ENCODE data around the gene LYRM4. TPM values are rescaled to one million over a fixed set of nuclear protein-coding genes. Genes with fewer than 3 reads are reported as not detected.

LYRM4 gene
- total and polyA plus RNA-seq, 12 donors: 18.3 to 33.0 (median 24.5) TPM

DNA sequence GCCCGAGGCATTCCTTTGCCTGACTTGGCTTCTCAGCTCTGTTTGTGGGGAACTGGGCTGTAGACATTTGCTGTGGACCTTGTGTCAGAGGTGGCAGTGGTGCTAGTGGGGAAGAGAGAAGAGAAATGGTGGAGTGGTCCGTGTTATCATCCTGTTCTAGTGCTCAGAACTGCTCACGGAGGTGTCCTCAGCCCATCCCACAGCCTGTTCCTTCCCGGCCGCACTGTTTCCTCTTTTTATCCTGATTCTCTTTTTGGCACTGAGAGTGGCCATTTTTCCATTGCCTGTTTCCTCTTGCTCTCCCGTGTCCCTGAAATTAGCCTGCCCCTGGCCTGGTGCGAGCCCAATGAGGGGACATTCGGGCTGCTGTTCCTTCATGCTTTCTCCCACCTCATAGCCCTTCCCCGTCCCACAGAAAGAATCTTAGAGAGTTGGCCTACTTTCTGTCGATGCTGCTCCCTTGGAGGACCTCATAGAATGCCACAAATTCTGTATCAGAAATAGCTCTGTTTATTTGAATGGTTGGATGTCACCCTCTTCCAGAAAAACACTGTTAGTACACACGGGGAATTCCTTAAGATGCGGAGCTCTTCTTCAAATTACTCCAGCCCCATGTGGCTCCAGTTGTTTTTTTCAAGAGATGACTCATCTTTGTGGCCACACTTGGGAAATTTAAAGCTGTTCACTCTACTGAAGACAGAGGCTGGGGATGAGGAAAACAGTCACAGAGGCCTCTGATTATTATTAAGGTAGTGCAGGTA is 26.6 kb upstream of the LYRM4 start:
- intact Hi-C loops (cut with DNase I): no loop called here
- peak; percentile 50 to 78 (median 72) for ATAC-seq

DNA sequence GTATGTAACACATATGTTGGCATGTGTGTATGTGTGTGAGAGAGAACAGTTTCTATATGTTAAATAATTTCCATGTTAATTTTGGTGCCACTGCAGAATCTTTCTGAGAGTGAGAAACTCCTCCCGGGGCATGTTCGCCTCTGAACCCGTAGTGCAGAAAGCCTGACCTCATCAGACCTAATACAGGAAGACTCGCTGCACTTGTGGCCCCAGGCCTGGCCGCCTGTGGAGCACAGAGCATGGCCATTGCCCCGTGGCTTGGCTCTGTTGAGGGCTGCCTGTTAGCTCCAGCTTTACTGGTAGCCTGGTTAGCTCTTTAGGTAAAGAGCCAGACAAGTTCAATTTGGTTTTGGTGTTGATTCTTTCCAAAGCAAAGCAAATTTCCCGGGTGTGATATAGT is 26.0 kb upstream of the LYRM4 start:
- Histone ChIP-seq H3K27ac (peak overlapping the region in 8 of 10 donors; percentile 8 to 66 (median 52)), H3K4me3 (no peak overlapping the region), H3K27me3 (no peaks in the 10 kb centered on the region), H3K9me3 (no peaks in the 10 kb centered on the region), H3K36me3 (no peaks in the 10 kb centered on the region), H3K4me1 (peaks cover 6 to 24% (median 17%) of the 10 kb centered on the region in 9 donors)
- no peak for DNase-seq
- TF ChIP-seq, protein P1, sequence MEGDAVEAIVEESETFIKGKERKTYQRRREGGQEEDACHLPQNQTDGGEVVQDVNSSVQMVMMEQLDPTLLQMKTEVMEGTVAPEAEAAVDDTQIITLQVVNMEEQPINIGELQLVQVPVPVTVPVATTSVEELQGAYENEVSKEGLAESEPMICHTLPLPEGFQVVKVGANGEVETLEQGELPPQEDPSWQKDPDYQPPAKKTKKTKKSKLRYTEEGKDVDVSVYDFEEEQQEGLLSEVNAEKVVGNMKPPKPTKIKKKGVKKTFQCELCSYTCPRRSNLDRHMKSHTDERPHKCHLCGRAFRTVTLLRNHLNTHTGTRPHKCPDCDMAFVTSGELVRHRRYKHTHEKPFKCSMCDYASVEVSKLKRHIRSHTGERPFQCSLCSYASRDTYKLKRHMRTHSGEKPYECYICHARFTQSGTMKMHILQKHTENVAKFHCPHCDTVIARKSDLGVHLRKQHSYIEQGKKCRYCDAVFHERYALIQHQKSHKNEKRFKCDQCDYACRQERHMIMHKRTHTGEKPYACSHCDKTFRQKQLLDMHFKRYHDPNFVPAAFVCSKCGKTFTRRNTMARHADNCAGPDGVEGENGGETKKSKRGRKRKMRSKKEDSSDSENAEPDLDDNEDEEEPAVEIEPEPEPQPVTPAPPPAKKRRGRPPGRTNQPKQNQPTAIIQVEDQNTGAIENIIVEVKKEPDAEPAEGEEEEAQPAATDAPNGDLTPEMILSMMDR (IDR thresholded peaks at IDR 0.05): no peak
- intact Hi-C loops (cut with DNase I): no loop called here
- peak in 3 of 8 donors; percentile 12 to 42 (median 29) for ATAC-seq
- WGBS, 2 donors: 84 to 88% methylated on average over 7 of the region's 7 CpGs

More for the DNA sequence above, 26.6 kb upstream of the LYRM4 start:
- H3K4me3 ChIP-seq: peak overlapping the region in 1 of 10 donors; percentile 3
- 42 to 63% methylated on average over 12 of the region's 12 CpGs for WGBS, 2 donors
- DNase-seq: peak in 1 of 2 donors; percentile 22
- peak overlapping the region in 9 of 10 donors; percentile 8 to 66 (median 49) for H3K27ac ChIP-seq
- H3K27me3 ChIP-seq: no peaks in the 10 kb centered on the region
- no peaks in the 10 kb centered on the region for H3K36me3 ChIP-seq
- peaks cover 6 to 29% (median 18%) of the 10 kb centered on the region in 9 donors for H3K4me1 ChIP-seq
- TF ChIP-seq, protein P1 (IDR thresholded peaks at IDR 0.05): peak in 1 of 9 donors; percentile 7
- no peaks in the 10 kb centered on the region for H3K9me3 ChIP-seq

DNA sequence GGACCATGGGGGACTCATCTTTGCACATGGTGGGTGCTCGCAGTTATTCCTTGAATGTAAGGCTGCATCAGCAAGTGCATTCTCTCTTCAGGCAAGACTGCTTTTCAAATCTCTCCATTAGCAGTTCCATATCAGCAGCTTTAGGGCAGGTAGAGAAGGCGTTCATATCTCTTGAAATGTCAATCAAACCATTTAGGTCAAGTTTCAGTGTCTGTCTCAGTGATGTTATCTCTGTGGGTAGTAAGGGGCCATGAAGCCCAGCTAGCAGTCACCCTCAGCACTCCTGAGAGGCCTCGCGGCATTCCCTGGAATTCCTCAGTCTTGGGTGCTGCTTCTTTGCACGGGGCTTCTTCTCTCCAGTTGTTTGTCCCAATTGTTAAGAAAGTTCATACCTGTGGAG is 24.8 kb upstream of the LYRM4 start:
- Histone ChIP-seq H3K27ac (no peak overlapping the region), H3K36me3 (no peaks in the 10 kb centered on the region), H3K27me3 (no peaks in the 10 kb centered on the region), H3K9me3 (no peaks in the 10 kb centered on the region), H3K4me3 (no peak overlapping the region), H3K4me1 (peaks cover 6 to 28% (median 17%) of the 10 kb centered on the region in 9 donors)
- intact Hi-C loops (cut with DNase I): no loop called here
- TF ChIP-seq, protein P1 (IDR thresholded peaks at IDR 0.05): no peak
- ATAC-seq (no peak), DNase-seq (no peak)
- 88 to 95% methylated on average over 5 of the region's 5 CpGs for WGBS, 2 donors

DNA sequence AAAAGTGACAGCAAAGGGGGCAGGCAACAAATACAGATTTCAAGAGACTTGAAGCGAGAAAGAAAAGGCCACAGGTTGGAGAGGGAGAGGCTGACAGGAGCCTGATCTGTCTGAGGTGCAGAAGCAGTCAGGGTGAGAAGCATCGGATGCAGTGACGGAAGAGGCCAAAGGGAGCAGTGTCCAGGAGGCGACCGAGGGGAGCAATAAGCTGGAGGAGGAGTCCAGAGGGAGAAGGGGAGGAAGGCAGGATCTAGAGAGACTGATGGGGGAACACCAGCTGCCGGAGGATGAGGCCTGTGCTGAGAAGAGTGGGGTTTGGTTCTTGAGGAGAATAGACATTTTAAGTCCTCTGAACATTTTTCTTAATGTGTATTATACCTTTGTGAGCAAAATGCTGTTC is 24.3 kb upstream of the LYRM4 start:
- Histone ChIP-seq H3K4me1 (peaks cover 6 to 32% (median 17%) of the 10 kb centered on the region in 9 donors), H3K9me3 (no peaks in the 10 kb centered on the region), H3K27ac (no peak overlapping the region), H3K36me3 (no peaks in the 10 kb centered on the region), H3K27me3 (no peaks in the 10 kb centered on the region), H3K4me3 (no peak overlapping the region)
- TF ChIP-seq, protein P1 (IDR thresholded peaks at IDR 0.05): no peak
- intact Hi-C loops (cut with DNase I): no loop called here
- ATAC-seq (no peak), DNase-seq (no peak)
- 88 to 89% methylated on average over 6 of the region's 6 CpGs for WGBS, 2 donors

Data from heart right ventricle (tissue), 16 donors.